Stimulated activated memory B cell treated with anti-CD40 and anti-IgM and Interleukin-4, amounts not matched to agents 10 μg/mL and 1 μg/mL and 100 μg/mL, for 72 hours (primary cell): ENCODE results near the gene ZBTB16.
A peak's percentile ranks its signal among the peaks of the same experiment; 100 is the strongest.

Source experiments
- ATAC-seq: fragments of 150-1000 bp; cut with Tn5 transposase; 2 replicates; pipeline ENCODE4 v1.10.0; 2021
- H3K27ac Mint-ChIP-seq: one replicate; pipeline ENCODE4 v1.8.0; 2022; ENCODE audit warnings: mild to moderate bottlenecking, mixed read lengths
- H3K27me3 Mint-ChIP-seq: one replicate; pipeline ENCODE4 v1.8.0; 2022; ENCODE audit warnings: mixed read lengths
- H3K36me3 Mint-ChIP-seq: one replicate; pipeline ENCODE4 v1.8.0; 2022; ENCODE audit warnings: mixed read lengths
- H3K4me1 Mint-ChIP-seq: one replicate; pipeline ENCODE4 v1.8.0; 2022; ENCODE audit warnings: mixed read lengths
- H3K4me3 Mint-ChIP-seq: one replicate; pipeline ENCODE4 v1.8.0; 2022; ENCODE audit warnings: mild to moderate bottlenecking, moderate library complexity, mixed read lengths
- H3K9me3 Mint-ChIP-seq: one replicate; pipeline ENCODE4 v1.8.0; 2022; ENCODE audit warnings: mixed read lengths

Gene ZBTB16

GRCh38 chr11:114059278-114059983, at the start of gene ZBTB16:
TSS of gene ZBTB16 (plus strand) at chr11:114059711. CDS start at chr11:114063301, 3,590 bp downstream.
- Mint-ChIP-seq H3K4me3 (peak within 1 kb of the TSS; percentile 79), H3K4me1 (peaks cover 21% of the 10 kb centered on the region), H3K27me3 (peaks cover 59% of the 10 kb centered on the region), H3K27ac (no peak within 1 kb of the TSS), H3K9me3 (no peaks in the 10 kb centered on the region), H3K36me3 (no peaks in the 10 kb centered on the region)
- peak; percentile 18 for ATAC-seq

GRCh38 chr11:114010931-114011330, 48.6 kb upstream of the ZBTB16 start:
- Mint-ChIP-seq H3K4me3 (no peak overlapping the region), H3K27me3 (peaks cover 35% of the 10 kb centered on the region), H3K36me3 (no peaks in the 10 kb centered on the region), H3K4me1 (no peaks in the 10 kb centered on the region), H3K9me3 (no peaks in the 10 kb centered on the region), H3K27ac (no peak overlapping the region)
- no peak for ATAC-seq

- Mint-ChIP-seq H3K4me3 (no peak overlapping the region), H3K4me1 (no peaks in the 10 kb centered on the region), H3K27ac (no peak overlapping the region), H3K27me3 (peaks cover 35% of the 10 kb centered on the region), H3K9me3 (no peaks in the 10 kb centered on the region), H3K36me3 (no peaks in the 10 kb centered on the region)
- ATAC-seq: no peak
Measured at GRCh38 chr11:114011443-114011842, 48.1 kb upstream of the ZBTB16 start.

- Mint-ChIP-seq H3K27me3 (peaks cover 21% of the 10 kb centered on the region), H3K27ac (no peak overlapping the region), H3K4me3 (no peak overlapping the region), H3K9me3 (no peaks in the 10 kb centered on the region), H3K4me1 (no peaks in the 10 kb centered on the region), H3K36me3 (no peaks in the 10 kb centered on the region)
- no peak for ATAC-seq
Measured at GRCh38 chr11:114015117-114015516, 44.4 kb upstream of the ZBTB16 start.

DNA sequence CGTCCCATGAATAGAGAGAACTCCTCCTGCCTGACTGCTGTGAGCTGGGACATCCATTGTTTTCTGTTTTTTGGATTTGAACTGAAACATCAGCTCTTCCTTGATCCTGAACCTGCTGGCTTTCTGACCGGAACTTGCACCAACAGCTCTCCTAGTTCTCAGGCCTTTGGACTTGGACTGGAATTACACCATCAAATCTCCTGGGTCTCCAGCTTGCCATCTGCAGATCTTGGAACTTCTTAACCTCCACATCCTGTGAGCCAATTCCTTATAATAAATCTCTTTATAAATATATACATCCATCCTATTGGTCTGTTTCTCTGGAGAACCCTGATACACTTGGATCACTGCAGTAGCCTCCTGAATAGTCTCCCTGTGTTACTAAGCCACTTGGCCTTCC, 42.5 kb upstream of the ZBTB16 start:
- Mint-ChIP-seq H3K4me3 (no peak overlapping the region), H3K4me1 (no peaks in the 10 kb centered on the region), H3K27me3 (peaks cover 6% of the 10 kb centered on the region), H3K9me3 (no peaks in the 10 kb centered on the region), H3K27ac (no peak overlapping the region), H3K36me3 (no peaks in the 10 kb centered on the region)
- ATAC-seq: no peak

GRCh38 chr11:114017723-114018122, 41.8 kb upstream of the ZBTB16 start:
- Mint-ChIP-seq H3K36me3 (no peaks in the 10 kb centered on the region), H3K27ac (no peak overlapping the region), H3K9me3 (no peaks in the 10 kb centered on the region), H3K4me3 (no peak overlapping the region), H3K27me3 (no peaks in the 10 kb centered on the region), H3K4me1 (no peaks in the 10 kb centered on the region)
- no peak for ATAC-seq

GRCh38 chr11:114019046-114019445, 40.5 kb upstream of the ZBTB16 start:
- no peak overlapping the region for H3K27ac Mint-ChIP-seq
- H3K27me3 Mint-ChIP-seq: no peaks in the 10 kb centered on the region
- no peak for ATAC-seq
- H3K4me1 Mint-ChIP-seq: no peaks in the 10 kb centered on the region
- H3K9me3 Mint-ChIP-seq: no peaks in the 10 kb centered on the region
- no peaks in the 10 kb centered on the region for H3K36me3 Mint-ChIP-seq
- H3K4me3 Mint-ChIP-seq: no peak overlapping the region

GRCh38 chr11:114019574-114019973, 39.9 kb upstream of the ZBTB16 start:
- no peaks in the 10 kb centered on the region for H3K36me3 Mint-ChIP-seq
- H3K4me3 Mint-ChIP-seq: no peak overlapping the region

GRCh38 chr11:114025329-114025907, 34.1 kb upstream of the ZBTB16 start:
- Mint-ChIP-seq H3K4me3 (no peak overlapping the region), H3K27ac (no peak overlapping the region), H3K27me3 (peaks cover 15% of the 10 kb centered on the region), H3K36me3 (no peaks in the 10 kb centered on the region), H3K9me3 (no peaks in the 10 kb centered on the region), H3K4me1 (no peaks in the 10 kb centered on the region)
- no peak for ATAC-seq

More at GRCh38 chr11:114019574-114019973, 39.9 kb upstream of the ZBTB16 start:
- Mint-ChIP-seq H3K9me3 (no peaks in the 10 kb centered on the region), H3K27me3 (no peaks in the 10 kb centered on the region), H3K27ac (no peak overlapping the region), H3K4me1 (no peaks in the 10 kb centered on the region)
- ATAC-seq: no peak

DNA sequence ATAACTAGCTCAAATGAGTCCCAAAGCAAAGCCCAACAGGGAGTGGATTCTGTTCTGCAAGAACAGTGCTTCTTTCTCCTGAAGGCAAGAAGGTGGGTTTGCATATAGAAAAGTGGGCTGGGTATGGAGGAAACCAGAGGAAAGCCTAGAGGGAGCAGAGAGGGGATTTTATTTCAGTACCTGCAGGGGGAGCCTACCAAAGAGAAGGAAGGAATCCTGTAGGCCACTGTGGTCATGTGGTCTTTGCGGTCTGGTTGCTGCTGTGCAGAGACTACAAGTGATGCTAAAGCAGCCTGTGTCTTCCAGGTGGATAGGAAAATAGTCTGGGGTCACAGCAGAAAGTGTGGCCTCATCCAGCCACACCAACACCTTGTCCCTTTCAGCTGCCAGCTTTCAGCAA, 33.2 kb upstream of the ZBTB16 start:
- H3K4me1 Mint-ChIP-seq: no peaks in the 10 kb centered on the region
- no peak for ATAC-seq
- H3K4me3 Mint-ChIP-seq: no peak overlapping the region

DNA sequence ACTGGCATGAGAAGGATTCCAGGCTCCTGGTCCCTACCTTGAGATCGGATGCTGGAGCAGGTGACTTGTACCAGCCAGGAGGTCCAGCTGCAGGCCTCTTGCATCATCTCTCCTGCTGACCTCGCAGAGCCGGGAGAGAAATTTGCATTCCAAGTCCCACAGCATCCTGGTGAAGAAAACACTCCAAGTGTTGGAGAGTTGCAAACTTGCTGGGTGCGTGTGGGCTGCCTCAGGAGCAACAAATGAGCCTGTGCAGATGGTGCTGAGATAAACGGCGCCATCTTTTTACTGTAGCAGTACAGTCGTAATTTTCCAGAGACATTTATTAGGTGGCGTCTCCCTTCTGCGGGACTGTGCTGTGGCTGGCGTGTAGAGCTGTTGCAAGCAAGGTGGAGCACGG, 32.1 kb upstream of the ZBTB16 start:
- Mint-ChIP-seq H3K4me3 (no peak overlapping the region), H3K36me3 (no peaks in the 10 kb centered on the region), H3K9me3 (no peaks in the 10 kb centered on the region), H3K4me1 (peaks cover 7% of the 10 kb centered on the region), H3K27ac (no peak overlapping the region), H3K27me3 (peaks cover 31% of the 10 kb centered on the region)
- ATAC-seq: no peak

More for the DNA sequence above, 33.2 kb upstream of the ZBTB16 start:
- Mint-ChIP-seq H3K9me3 (no peaks in the 10 kb centered on the region), H3K27ac (no peak overlapping the region), H3K27me3 (peaks cover 21% of the 10 kb centered on the region), H3K36me3 (no peaks in the 10 kb centered on the region)

DNA sequence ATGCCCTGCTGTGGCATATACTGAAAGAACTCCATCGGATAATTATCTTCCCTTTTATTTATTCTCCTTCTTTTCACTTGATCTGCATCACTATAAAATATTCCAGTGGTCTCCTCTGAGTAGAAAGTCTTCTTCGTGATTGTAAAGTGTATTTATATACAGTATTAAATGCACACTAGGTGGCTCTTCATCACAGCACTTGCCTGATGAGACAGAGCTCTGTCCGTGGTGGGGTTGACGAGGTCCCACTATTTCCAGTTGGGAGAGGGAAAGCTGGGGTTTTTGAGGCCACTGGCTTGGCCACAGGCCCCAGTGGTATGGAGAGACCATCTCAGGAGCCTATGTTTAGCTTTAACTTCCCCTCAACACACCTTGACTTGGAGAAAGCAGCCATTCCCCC, 31.6 kb upstream of the ZBTB16 start:
- Mint-ChIP-seq H3K36me3 (no peaks in the 10 kb centered on the region), H3K27ac (no peak overlapping the region), H3K27me3 (peaks cover 35% of the 10 kb centered on the region), H3K9me3 (no peaks in the 10 kb centered on the region), H3K4me3 (no peak overlapping the region), H3K4me1 (peaks cover 7% of the 10 kb centered on the region)
- no peak for ATAC-seq

- Mint-ChIP-seq H3K36me3 (no peaks in the 10 kb centered on the region), H3K4me1 (peaks cover 12% of the 10 kb centered on the region), H3K27me3 (peaks cover 63% of the 10 kb centered on the region), H3K9me3 (no peaks in the 10 kb centered on the region), H3K4me3 (no peak overlapping the region), H3K27ac (no peak overlapping the region)
- ATAC-seq: no peak
Measured at GRCh38 chr11:114031246-114031966, 28.1 kb upstream of the ZBTB16 start.

DNA sequence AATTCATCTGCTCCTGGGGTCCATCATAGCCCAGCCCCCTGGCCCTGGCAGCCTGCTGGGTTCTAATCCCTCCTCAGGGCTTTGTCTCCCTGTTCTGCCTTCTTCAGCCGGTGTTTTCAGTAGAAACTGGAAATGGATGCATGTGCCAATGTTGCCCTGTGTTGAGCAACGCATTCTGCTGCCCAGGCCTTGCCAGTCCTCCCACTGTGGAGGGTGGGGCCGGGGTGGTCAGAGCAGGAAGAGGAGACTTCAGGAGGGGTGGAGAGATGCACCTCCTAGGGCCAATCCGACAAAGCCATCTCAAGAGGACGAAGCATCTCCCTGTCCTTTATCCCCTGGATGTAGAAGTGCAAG, 27.6 kb upstream of the ZBTB16 start:
- no peak for ATAC-seq
- Mint-ChIP-seq H3K4me3 (no peak overlapping the region), H3K27me3 (peaks cover 65% of the 10 kb centered on the region), H3K36me3 (no peaks in the 10 kb centered on the region), H3K27ac (no peak overlapping the region), H3K4me1 (peaks cover 13% of the 10 kb centered on the region), H3K9me3 (no peaks in the 10 kb centered on the region)

- no peak for ATAC-seq
- H3K27me3 Mint-ChIP-seq: peaks cover 61% of the 10 kb centered on the region
- no peaks in the 10 kb centered on the region for H3K36me3 Mint-ChIP-seq
- H3K4me3 Mint-ChIP-seq: no peak overlapping the region
- no peak overlapping the region for H3K27ac Mint-ChIP-seq
- peaks cover 13% of the 10 kb centered on the region for H3K4me1 Mint-ChIP-seq
- no peaks in the 10 kb centered on the region for H3K9me3 Mint-ChIP-seq
Measured at GRCh38 chr11:114033066-114033465, 26.4 kb upstream of the ZBTB16 start.

- H3K27me3 Mint-ChIP-seq: peaks cover 56% of the 10 kb centered on the region
- no peak overlapping the region for H3K4me3 Mint-ChIP-seq
- H3K27ac Mint-ChIP-seq: no peak overlapping the region
- H3K36me3 Mint-ChIP-seq: no peaks in the 10 kb centered on the region
- peaks cover 13% of the 10 kb centered on the region for H3K4me1 Mint-ChIP-seq
- ATAC-seq: no peak
- no peaks in the 10 kb centered on the region for H3K9me3 Mint-ChIP-seq
Measured at GRCh38 chr11:114033572-114033971, 25.9 kb upstream of the ZBTB16 start.
